Stomach (tissue), 4 donors: Measurements from ENCODE around the gene UBQLN3.

Experiments used
- CTCF ChIP-seq, 7 experiments: fragments of 450-650 bp in 4 of 7; fragments of 200-600 bp in 3 of 7; sonication (generic) in 3 of 7; IDR thresholded peaks; one replicate each; pipeline ENCODE4 v1.5.1; 2016 to 2019; ENCODE audit warnings: antibody characterized with exemption in 7 of 7, control low read depth in 2 of 7, mild to moderate bottlenecking in 1 of 7
- EP300 ChIP-seq: sonication (generic); formaldehyde crosslinking; IDR thresholded peaks from one replicate; pipeline ENCODE4 v1.6.1; 2017; ENCODE audit warnings: antibody characterized with exemption
- POLR2A ChIP-seq, 4 donors: fragments of 450-650 bp; IDR thresholded peaks; one replicate each; pipeline ENCODE4 v1.6.1; 2016; ENCODE audit warnings: antibody characterized with exemption in 4 of 4, control low read depth in 2 of 4, mild to moderate bottlenecking in 1 of 4, moderate library complexity in 1 of 4
- POLR2AphosphoS5 ChIP-seq, 3 donors: sonication (generic); formaldehyde crosslinking; IDR thresholded peaks; one replicate each; pipeline ENCODE4 v1.6.1; 2016; ENCODE audit warnings: antibody characterized with exemption in 3 of 3

GRCh38 chr11:5476186-5476819 lies 33.5 kb downstream of the UBQLN3 start:
- peak in 5 of 7 experiments; percentile 47 to 68 (median 56) for TF ChIP-seq CTCF (IDR thresholded peaks at IDR 0.05)
- no peak for TF ChIP-seq POLR2A (IDR thresholded peaks at IDR 0.05)
- no peak for TF ChIP-seq EP300
- TF ChIP-seq POLR2AphosphoS5 (IDR thresholded peaks at IDR 0.05), result no peak
